Measurements from ENCODE around the gene EPG5. TPM values are rescaled to one million over a fixed set of nuclear protein-coding genes. Genes with fewer than 3 reads are reported as not detected.

Gene EPG5
- total RNA-seq, 1 experiment from 2014 or later = 16.7 TPM

DNA sequence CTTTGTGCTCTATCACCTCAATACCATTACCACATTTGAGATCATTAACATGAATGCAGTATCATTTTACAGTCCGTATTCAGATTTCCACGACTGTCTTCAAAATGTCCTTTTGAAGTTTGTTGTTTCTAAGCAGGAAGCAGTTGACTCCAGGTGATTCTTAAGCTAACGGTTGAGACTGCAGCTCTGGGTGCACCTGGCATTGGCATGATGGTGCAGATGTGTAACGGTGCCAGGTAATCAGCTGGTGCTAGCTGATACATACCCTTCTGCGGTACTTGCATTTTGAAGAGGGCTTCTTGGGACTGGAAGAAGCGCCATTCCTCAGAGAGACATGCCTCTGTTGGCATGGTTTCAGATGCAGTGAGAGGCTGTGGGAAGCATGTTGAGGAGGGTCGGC, 122.2 kb downstream of the EPG5 start:
- Histone ChIP-seq H3K4me1 (ENCODE audit: insufficient read depth, low read length, poor library complexity, severe bottlenecking) (no peaks in the 10 kb centered on the region), H3K27ac (ENCODE audit: low read depth, low read length, poor library complexity, severe bottlenecking) (no peak overlapping the region), H3K27me3 (replicated peaks; ENCODE audit: insufficient read depth, low read depth, low read length, poor library complexity) (peaks cover 3% of the 10 kb centered on the region), H3K4me3 (ENCODE audit: low read depth, low read length, poor library complexity, severe bottlenecking) (no peak overlapping the region), H3K36me3 (ENCODE audit: insufficient read depth, low read length, poor library complexity, severe bottlenecking) (no peaks in the 10 kb centered on the region), H3K9me3 (ENCODE audit: low read depth, low read length, poor library complexity, severe bottlenecking) (no peaks in the 10 kb centered on the region)
- CTCF ChIA-PET = no interaction called here
- TF ChIP-seq EZH2 (IDR thresholded peaks at IDR 0.05; ENCODE audit: borderline replicate concordance, low read depth, low read length, poor library complexity, severe bottlenecking) = no peak
- TF ChIP-seq, protein P1, sequence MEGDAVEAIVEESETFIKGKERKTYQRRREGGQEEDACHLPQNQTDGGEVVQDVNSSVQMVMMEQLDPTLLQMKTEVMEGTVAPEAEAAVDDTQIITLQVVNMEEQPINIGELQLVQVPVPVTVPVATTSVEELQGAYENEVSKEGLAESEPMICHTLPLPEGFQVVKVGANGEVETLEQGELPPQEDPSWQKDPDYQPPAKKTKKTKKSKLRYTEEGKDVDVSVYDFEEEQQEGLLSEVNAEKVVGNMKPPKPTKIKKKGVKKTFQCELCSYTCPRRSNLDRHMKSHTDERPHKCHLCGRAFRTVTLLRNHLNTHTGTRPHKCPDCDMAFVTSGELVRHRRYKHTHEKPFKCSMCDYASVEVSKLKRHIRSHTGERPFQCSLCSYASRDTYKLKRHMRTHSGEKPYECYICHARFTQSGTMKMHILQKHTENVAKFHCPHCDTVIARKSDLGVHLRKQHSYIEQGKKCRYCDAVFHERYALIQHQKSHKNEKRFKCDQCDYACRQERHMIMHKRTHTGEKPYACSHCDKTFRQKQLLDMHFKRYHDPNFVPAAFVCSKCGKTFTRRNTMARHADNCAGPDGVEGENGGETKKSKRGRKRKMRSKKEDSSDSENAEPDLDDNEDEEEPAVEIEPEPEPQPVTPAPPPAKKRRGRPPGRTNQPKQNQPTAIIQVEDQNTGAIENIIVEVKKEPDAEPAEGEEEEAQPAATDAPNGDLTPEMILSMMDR (conservative IDR thresholded peaks at IDR 0.05; ENCODE audit: low read depth, low read length) = no peak
- POLR2A ChIA-PET (ENCODE audit: low non-redundant PET) = no interaction called here
- BruUV-seq (replicated peaks) = no TSS peak
- no peak for DNase-seq (ENCODE audit: low spot score)
- intact Hi-C loops (cut with micrococcal nuclease; ENCODE audit: unreplicated experiment) = no loop called here

DNA sequence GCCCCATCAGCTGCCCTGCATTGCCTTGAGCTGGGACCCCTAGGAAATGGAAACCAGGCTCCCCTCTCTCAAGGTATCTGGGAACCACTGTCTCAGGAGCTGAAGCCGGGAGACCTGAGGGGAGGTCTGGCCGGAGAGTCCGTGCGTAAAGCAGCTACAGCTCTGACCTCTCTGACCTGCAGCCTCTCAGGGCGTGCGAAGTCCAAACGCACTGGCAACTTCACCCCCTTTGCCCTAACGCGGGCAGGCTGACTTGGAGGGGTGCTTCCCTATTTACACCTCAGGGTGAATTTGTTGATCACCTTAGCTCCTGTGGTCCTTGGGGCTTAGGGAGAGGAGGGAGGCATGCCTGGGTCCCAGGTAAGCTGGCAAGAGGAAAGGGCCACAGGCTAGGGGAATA, 124.1 kb downstream of the EPG5 start:
- DNase-seq (ENCODE audit: low spot score) = no peak
- TF ChIP-seq, protein P1 (conservative IDR thresholded peaks at IDR 0.05; ENCODE audit: low read depth, low read length) = no peak
- TF ChIP-seq EZH2 (IDR thresholded peaks at IDR 0.05; ENCODE audit: borderline replicate concordance, low read depth, low read length, poor library complexity, severe bottlenecking) = no peak
- BruUV-seq (replicated peaks) = no TSS peak
- intact Hi-C loops (cut with micrococcal nuclease; ENCODE audit: unreplicated experiment) = no loop called here
- no peak overlapping the region for H3K27ac ChIP-seq (ENCODE audit: low read depth, low read length, poor library complexity, severe bottlenecking)
- ChIA-PET POLR2A (ENCODE audit: low non-redundant PET) (no interaction called here), CTCF (no interaction called here)
- H3K36me3 ChIP-seq (ENCODE audit: insufficient read depth, low read length, poor library complexity, severe bottlenecking) = no peaks in the 10 kb centered on the region
- peaks cover 23% of the 10 kb centered on the region for H3K27me3 ChIP-seq (replicated peaks; ENCODE audit: insufficient read depth, low read depth, low read length, poor library complexity)
- no peak overlapping the region for H3K4me3 ChIP-seq (ENCODE audit: low read depth, low read length, poor library complexity, severe bottlenecking)
- no peaks in the 10 kb centered on the region for H3K9me3 ChIP-seq (ENCODE audit: low read depth, low read length, poor library complexity, severe bottlenecking)
- H3K4me1 ChIP-seq (ENCODE audit: insufficient read depth, low read length, poor library complexity, severe bottlenecking) = no peaks in the 10 kb centered on the region

DNA sequence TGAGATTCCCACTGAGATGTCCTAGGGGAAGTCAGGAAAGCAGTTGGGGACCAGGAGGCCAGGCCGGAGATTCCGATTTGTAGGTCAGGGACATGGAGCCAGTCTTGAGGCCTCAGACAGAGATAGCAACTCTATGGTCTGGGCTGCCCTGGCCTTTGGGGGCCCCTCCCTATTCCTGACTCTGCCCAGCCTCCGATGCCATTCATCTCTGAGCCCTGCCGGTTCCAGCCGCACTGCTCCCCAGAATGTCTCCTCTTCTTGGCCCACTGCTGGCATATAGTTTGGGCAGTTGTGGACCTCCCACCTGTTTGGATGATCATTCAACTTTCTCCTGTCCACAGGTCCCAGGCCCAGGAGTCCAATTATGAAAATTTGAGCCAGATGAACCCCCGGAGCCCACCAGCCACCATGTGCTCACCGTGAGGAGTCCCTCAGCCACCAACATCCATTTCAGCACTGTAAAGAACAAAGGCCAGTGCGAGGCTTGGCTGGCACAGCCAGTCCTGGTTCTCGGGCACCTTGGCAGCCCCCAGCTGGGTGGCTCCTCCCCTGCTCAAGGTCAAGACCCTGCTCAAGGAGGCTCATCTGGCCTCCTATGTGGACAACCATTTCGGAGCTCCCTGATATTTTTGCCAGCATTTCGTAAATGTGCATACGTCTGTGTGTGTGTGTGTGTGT, 125.2 kb downstream of the EPG5 start:
- no TSS peak for BruUV-seq (replicated peaks)

More for the DNA sequence above, 125.2 kb downstream of the EPG5 start:
- H3K27me3 ChIP-seq (replicated peaks; ENCODE audit: insufficient read depth, low read depth, low read length, poor library complexity) = peaks cover 34% of the 10 kb centered on the region
- ChIA-PET CTCF (no interaction called here), POLR2A (ENCODE audit: low non-redundant PET) (no interaction called here)
- H3K36me3 ChIP-seq (ENCODE audit: insufficient read depth, low read length, poor library complexity, severe bottlenecking) = no peaks in the 10 kb centered on the region
- H3K4me3 ChIP-seq (ENCODE audit: low read depth, low read length, poor library complexity, severe bottlenecking) = no peak overlapping the region
- no peaks in the 10 kb centered on the region for H3K4me1 ChIP-seq (ENCODE audit: insufficient read depth, low read length, poor library complexity, severe bottlenecking)
- no peak overlapping the region for H3K27ac ChIP-seq (ENCODE audit: low read depth, low read length, poor library complexity, severe bottlenecking)
- no peak for DNase-seq (ENCODE audit: low spot score)
- intact Hi-C loops (cut with micrococcal nuclease; ENCODE audit: unreplicated experiment) = no loop called here
- no peaks in the 10 kb centered on the region for H3K9me3 ChIP-seq (ENCODE audit: low read depth, low read length, poor library complexity, severe bottlenecking)
- TF ChIP-seq, protein P1 (conservative IDR thresholded peaks at IDR 0.05; ENCODE audit: low read depth, low read length) = no peak
- no peak for TF ChIP-seq EZH2 (IDR thresholded peaks at IDR 0.05; ENCODE audit: borderline replicate concordance, low read depth, low read length, poor library complexity, severe bottlenecking)
